ENCODE measurements around the gene EFCAB8. TPM values are rescaled to one million over a fixed set of nuclear protein-coding genes. Genes with fewer than 3 reads are reported as not detected.
A peak's percentile ranks its signal among the peaks of the same experiment; 100 is the strongest.
"Not testable (repeated sequence)": the region's sequence is repeated elsewhere in the genome, so short reads cannot be mapped to it uniquely, and the experiment has no call there.

Gene EFCAB8
- total RNA-seq, 1 donor from 2014 or later, result not detected

DNA sequence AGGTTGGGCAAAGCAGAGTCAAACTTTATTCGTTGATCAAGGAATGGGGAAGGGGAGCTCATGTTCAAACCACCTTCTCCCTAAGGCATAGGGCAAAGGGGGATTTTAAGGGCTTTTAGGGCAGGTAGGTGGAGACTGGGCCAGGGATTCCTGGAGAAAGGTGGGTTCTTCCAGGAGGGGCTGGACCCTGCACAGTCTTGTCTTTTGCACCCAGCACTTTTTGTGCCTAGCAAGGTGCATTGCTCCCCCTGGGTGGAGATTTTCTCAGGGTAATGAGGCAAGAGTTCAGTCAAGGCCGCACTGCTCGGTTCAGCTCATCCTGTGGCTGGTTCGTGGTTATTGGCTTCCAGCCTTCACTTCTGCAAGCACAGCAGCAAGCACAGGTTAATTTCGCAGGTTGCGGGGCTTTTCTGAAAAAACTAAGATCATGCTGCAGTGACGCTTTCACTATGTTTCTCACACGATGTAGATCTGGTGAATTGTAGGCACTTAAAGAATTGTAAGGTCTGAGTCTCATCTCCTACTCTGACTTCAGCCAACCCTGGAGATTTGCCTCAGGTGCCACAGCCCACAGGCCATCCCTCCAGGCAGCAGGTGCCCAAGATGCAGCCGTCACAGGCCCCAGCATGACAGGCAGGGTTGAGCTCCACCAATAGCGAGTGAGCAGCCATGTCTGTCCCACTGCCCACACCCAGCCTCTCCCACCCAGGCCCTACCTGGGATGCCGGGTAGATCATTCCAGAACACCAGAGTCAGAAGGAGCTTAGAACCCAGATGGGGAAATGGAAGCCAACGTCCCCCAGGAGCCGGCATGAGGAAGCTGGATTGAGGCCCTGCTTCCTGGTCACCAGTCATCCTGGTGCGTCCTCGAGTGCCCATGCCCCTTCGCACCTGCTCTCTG lies 108.4 kb downstream of the EFCAB8 start:
- DNase-seq (ENCODE audit: low spot score), result peak; percentile 58
- intact Hi-C loops (cut with DNase I), result no loop called here

DNA sequence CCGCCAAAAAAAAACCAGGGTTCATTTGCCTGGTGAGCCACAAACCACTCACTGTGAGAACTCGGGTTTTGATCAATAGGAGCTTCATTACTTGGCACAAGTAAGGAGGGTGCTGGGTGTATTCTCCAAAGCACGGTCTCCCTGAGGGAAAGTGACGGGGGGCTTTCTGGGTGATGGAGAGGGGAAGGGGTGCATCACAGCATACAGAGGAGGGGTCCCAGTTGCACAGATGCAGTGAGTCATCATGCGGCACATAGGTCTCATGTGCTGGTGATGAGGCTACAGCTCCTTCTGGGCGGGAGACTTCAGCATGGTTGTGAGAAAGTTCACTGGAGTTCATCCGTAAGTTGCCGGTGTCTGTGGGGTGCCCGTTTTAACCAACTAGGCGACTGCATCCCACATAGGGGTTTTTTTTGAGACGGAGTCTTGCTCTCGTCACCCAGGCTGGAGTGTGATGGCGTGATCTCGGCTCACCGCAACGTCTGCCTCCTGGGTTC lies 109.3 kb downstream of the EFCAB8 start:
- intact Hi-C loops (cut with DNase I), result no loop called here
- DNase-seq (ENCODE audit: low spot score), result peak; percentile 59

GRCh38 chr20:32968478-32969241 lies 109.9 kb downstream of the EFCAB8 start:
- intact Hi-C loops (cut with DNase I), result no loop called here
- no peak for DNase-seq (ENCODE audit: low spot score)

DNA sequence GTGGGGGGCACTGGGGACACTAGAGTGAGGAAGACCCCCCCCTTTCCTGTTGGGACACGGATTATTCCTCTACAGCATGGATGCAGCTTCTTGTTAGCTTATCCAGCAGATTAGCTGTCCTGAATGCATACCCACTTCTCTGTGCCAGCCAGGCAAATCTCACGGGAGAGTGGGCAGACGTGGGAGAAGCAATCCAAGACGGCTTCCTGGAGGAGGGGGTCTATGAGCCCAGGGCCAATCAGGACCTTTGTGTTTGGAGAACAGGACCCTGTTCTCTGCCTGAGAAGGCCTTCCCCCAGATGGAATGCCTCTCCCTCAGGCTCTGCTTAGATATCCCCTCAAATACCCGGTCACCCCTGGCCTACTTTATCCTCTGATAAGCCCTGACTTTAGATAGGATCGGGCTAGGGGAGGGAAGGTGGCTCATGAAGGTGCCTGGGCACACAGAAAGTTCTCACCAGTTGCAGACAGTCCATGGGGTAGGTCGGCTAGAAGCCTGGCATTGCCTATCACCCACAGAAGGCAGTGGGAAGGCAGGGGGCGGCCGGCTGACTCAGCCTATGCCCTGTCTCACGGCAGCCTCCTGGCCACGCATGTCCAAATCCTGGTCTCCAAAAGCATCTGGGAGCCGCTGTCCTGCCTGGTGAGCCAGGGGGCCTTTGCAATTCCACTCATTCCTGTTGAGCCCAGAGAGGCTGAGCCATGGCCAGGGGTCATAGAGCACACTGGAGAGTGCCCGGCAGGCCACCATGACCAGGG lies 110.8 kb downstream of the EFCAB8 start:
- intact Hi-C loops (cut with DNase I), result no loop called here
- peak; percentile 50 for DNase-seq (ENCODE audit: low spot score)

DNA sequence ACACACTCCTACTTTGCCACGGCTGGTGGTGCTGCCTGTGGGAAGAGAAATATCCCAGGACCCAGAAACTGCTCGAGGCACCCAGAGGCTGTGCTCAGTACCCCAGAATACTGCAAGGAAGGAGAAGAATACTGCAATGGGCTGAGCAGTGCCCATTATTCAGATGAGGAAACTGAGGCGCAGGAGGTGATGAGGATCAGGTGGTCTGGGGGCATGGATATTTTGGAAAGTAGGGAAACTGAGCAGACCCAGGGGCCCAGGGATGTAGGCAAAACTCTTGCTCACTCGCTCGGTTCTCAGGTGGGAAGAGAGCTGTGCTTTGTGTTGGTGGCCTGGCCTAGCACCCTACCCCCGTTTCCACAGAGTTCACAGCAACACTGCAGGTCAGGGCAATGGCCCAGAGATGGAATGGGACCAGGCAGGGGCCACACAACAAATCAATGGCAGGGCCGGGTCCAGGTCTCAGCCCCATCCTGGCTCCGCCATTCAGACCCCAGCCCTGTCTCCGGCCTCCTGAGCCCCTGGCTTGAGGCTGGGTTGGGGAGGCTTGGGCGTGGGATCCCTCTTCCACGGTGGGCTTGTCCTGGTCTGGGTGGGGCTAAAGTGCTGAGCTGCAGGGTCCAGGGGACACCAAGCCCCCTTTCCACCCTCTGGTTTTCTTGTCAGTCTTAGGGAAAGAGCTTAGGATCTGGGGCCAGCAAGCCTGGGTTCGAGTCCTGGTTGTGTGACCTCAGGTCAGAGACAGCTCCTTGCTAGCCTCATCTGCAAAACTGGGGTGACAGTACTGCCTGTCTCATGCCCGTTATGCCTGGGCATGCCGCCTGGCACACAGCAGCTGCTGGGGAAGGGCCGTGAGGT lies 111.6 kb downstream of the EFCAB8 start:
- no peak for DNase-seq (ENCODE audit: low spot score)
- intact Hi-C loops (cut with DNase I), result no loop called here

GRCh38 chr20:32970973-32971300 lies 112.2 kb downstream of the EFCAB8 start:
- intact Hi-C loops (cut with DNase I), result no loop called here
- no peak for DNase-seq (ENCODE audit: low spot score)

DNA sequence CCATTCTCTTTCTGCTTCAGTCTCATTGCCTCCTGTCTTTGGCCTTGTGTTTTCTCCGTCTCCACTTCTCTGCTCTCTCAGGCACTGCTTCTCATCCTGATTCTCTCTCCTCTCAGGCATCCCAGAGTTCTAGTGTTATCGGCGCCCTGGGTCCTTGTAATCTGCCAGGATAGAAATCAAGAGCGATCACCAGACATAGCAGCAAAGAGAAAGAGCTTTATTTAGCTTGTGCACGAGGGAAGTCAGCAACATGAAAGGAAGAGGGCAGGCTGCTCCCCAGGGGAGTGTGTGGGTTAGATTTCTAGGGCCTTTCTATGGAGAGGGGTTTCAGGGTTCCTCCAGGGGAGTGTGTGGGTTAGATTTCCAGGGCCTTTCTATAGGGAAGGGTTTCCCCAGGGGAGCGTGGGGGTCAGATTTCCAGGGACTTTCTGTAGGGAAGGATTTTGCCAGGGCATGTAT lies 113.0 kb downstream of the EFCAB8 start:
- DNase-seq (ENCODE audit: low spot score), result no peak
- intact Hi-C loops (cut with DNase I), result no loop called here

DNA sequence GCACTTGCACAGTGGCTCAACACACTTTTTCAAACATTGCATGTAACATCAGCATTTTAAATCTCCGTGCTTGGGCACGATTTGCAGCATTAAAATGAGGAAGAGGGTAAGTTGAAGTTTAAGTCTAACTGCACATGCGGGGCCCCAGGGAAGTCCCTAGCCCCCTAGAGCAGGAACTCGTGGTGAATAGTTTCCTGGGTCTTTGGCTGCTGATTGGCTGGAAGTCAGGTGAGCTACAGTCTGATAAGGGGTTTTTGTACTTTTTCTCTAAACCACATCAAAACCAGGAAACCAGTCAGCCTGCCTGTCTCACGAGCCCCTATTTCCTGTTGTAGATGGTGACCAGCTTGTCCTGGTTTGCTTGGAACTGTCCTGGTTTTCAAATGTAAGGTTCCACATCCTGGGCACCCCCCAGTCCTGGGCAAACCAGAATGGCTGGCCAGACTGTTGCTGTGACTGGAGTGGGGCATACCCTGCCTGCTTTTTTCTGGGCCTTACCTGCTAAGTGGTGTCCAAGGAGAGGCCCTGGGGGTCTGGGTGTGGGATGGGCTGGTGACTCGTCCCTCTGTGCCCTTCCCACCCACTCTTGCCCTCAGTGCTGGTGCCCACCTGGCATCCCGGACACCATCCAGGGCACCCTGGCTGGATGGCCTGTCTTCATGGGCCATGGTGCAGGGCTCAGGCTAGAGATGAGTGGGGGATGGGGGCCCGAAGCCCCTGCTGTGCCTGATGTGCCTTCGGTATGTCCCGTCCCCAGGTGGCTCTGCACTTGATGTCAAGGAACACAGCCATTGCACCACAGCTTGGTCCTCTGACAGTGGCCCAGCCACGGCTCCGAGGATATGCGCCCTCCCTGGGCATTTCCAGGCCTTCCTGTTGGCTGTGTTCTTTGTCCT lies 113.7 kb downstream of the EFCAB8 start:
- intact Hi-C loops (cut with DNase I), result no loop called here
- no peak for DNase-seq (ENCODE audit: low spot score)

GRCh38 chr20:32973077-32973717 lies 114.5 kb downstream of the EFCAB8 start:
- no peak for DNase-seq (ENCODE audit: low spot score)
- intact Hi-C loops (cut with DNase I), result no loop called here

DNA sequence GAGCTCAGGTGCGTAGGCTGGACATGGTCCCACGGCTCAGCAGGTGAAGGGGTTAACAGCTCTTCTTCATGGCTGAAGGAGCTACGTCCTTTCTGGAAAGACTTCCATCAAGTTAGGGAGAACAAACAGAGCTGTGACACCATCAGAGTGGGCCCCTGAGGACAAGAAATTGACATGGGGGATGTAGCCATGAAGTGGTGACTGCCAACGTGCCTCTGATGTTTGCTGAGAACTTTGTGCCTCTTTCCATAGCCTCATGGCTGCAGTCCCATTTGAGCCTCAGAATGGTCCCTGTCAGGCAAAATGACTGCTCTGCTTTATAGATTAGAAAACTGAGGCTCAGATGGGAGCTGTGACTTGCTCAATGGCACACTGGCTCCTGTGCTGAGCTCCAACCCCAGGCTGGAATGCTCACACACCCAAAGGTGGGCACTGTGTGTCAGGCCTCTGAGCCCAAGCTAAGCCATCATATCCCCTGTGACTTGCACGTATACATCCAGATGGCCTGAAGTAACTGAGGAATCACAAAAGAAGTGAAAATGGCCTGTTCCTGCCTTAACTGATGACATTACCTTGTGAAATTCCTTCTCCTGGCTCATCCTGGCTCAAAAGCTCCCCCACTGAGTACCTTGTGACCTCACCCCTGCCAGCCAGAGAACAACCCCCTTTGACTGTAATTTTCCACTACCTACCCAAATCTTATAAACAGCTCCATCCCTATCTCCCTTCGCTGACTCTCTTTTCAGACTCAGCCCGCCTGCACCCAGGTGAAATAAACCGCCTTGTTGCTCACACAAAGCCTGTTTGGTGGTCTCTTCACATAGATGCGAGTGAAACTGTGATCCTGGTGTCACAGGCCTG lies 115.7 kb downstream of the EFCAB8 start:
- intact Hi-C loops (cut with DNase I), result not testable (repeated sequence)

DNA sequence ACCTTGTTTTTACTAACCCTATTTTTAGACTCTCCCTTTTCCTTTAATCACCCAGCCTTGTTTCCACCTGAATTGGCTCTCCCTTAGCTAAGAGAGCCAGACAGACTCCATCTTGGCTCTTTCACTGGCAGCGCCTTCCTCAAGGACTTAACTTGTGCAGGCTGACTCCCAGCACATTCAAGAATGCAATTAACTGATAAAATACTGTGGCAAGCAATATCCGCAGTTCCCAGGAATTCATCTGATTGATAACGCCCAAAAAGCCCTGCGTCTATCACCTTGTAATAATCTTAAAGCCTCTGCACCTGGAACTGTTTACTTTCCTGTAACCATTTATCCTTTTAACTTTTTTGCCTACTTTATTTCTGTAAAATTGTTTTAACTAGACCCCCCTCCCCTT lies 116.4 kb downstream of the EFCAB8 start:
- intact Hi-C loops (cut with DNase I); DNase-seq (ENCODE audit: low spot score): not testable (repeated sequence)

More for the DNA sequence above, 115.7 kb downstream of the EFCAB8 start:
- DNase-seq (ENCODE audit: low spot score), result not testable (repeated sequence)

DNA sequence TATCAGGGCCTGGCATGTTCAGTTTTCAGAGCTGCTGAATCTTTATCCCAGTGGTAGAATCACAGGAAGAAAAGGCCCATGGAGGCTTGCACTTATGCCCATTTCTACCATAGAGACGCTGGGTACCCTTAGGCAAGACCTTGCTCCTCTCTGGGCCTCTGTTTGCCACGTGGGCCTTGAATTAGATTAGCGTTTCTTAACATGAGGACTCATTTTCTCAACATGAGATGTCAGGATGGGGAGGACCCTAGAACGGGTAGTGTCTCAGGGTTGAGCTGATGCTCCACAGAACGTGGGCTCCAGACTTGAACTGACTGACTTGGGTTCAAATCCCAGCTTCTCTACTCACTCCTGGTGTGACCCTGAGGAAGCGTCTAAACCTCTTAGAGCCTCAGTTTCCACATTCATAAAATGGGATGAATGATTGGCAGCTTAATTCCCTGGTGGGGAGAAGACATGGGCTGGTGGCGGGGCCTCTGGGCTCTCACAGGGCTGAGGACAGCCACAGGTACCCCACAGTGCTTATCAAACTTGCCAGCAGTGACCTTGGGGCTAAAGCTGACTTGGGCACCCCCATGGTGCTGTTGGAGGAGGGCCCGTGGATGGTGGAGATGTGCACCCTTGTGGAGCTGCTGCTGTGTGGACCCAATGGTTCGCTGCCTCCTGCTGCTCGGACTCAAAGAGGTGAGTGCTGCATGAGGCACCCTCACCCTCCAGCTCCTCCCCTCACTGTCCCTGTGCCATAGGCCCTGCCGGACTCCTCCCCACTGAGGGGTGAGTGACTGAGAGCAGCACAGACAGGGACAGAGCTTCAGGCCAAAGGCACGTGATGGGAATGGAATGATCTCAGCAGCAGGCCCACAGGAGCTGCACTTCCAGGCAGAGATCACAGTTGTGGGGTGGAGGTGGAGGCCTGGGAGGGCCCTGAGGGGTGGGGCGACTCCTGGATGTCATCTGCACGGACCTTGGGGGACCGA lies 117.3 kb downstream of the EFCAB8 start:
- peak; percentile 78 for DNase-seq (ENCODE audit: low spot score)
- intact Hi-C loops (cut with DNase I), result no loop called here

- peak; percentile 33 for DNase-seq (ENCODE audit: low spot score)
- intact Hi-C loops (cut with DNase I), result no loop called here
These were observed 118.0 kb downstream of the EFCAB8 start for GRCh38 chr20:32976746-32977145.

DNA sequence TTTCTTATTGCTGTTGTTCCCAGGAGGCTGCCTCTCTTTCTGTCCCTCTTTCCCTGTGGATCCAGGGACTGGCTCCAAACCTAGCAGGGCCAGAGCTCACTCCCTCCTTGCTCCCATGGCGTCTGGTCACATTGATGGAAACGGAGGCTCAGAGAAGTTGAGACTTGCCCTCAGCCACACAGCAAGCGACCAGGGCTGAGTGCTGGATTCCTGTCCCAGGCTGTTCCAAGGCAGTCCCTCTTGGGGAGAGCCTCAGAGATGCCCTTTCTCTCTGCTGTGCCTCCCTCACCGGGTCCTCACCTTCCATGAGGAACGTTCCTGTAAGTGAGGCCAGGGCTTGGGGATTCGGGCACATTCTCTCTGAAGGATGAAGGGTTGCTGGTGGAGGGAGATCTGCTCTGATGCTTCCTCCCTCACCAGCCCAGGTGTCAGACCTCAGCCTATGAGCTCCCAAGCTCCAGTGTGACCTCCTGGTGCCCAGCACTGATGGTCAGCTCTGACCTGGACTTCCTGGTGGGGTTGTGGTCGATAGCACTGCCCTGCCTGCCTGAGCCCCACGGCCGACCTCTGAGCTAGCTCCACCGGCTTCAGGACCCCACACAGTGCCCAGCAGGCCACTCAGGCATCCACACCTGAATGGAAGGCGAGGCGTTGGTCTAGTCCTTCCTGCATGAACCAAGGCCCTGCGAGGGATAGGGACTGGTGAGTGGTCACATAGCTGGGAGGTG lies 118.7 kb downstream of the EFCAB8 start:
- intact Hi-C loops (cut with DNase I), result no loop called here
- DNase-seq (ENCODE audit: low spot score), result peak; percentile 68

- no peak for DNase-seq (ENCODE audit: low spot score)
These were observed 119.2 kb downstream of the EFCAB8 start for GRCh38 chr20:32978009-32978335.

More at GRCh38 chr20:32978009-32978335, 119.2 kb downstream of the EFCAB8 start:
- intact Hi-C loops (cut with DNase I), result no loop called here
